Psoas muscle (tissue), 8 donors: ENCODE results near the gene FAM184A. TPM values are rescaled to one million over a fixed set of nuclear protein-coding genes. Genes with fewer than 3 reads are reported as not detected.

Experiments
- ATAC-seq, 4 donors: fragments of 200-7000 bp; cut with Tn5 transposase; one replicate each; pipeline ENCODE4 v1.9.1; 2020; ENCODE audit warnings: moderate library complexity in 3 of 4, mild to moderate bottlenecking in 2 of 4
- DNase-seq, 2 donors: peaks; one replicate each; pipeline ENCODE4 v3.0.0-alpha.2; 2020
- H3K27ac ChIP-seq: fragments of 200-600 bp; one replicate; pipeline ENCODE4 v1.8.0; 2022
- H3K27me3 ChIP-seq, 3 donors: fragments of 200-600 bp in 1 of 3; one replicate each; pipeline versions ENCODE4 v1.6.1 to v1.8.0; 2013 to 2022; ENCODE audit warnings: low read length in 2 of 3, mild to moderate bottlenecking in 2 of 3, moderate library complexity in 1 of 3; ENCODE audit not compliant: insufficient read depth in 3 of 3
- H3K36me3 ChIP-seq, 2 donors: fragments of 200-600 bp in 1 of 2; one replicate each; pipeline versions ENCODE4 v1.6.1 to v1.8.0; 2013 to 2022; ENCODE audit warnings: low read depth in 1 of 2, mild to moderate bottlenecking in 1 of 2, moderate library complexity in 1 of 2; ENCODE audit not compliant: insufficient read depth in 1 of 2
- H3K4me1 ChIP-seq: fragments of 200-600 bp; one replicate; pipeline ENCODE4 v1.8.0; 2022
- H3K4me3 ChIP-seq: fragments of 200-600 bp; one replicate; pipeline ENCODE4 v1.8.0; 2022; ENCODE audit warnings: mild to moderate bottlenecking
- H3K9me3 ChIP-seq: fragments of 200-600 bp; one replicate; pipeline ENCODE4 v1.8.0; 2022
- CTCF ChIP-seq: fragments of 200-600 bp; IDR thresholded peaks from one replicate; pipeline ENCODE4 v1.8.0; 2022; ENCODE audit warnings: antibody characterized with exemption
- WGBS, 3 donors: extraction: QIAGEN DNeasy Blood & Tissue Kit; methylation state at CpG; one replicate each; pipeline versions ENCODE4 v1.1.6 to v1.1.7; 2013; 5-methylcytosine and 5-hydroxymethylcytosine counted together
- intact Hi-C, 2 donors: fragments of 100-400 bp; cut with DNase I; formaldehyde crosslinking; loops; one replicate each; pipeline versions ENCODE4 v1.11.0 to v1.14.2; 2022
- polyA plus RNA-seq, 3 donors: library from polyadenylated mRNA; stranded (reverse); fragments of 200-250 nt; gene quantifications; one replicate each; pipeline ENCODE4 v1.2.3, GENCODE V29; 2013
- total RNA-seq, 4 donors: library from RNA; stranded (reverse); fragmentation: NEBNext Ultra II Directional in 2 of 4; extraction: Animal tissue kit (Norgen Biotek cat#: 25700) in 2 of 4; gene quantifications; one replicate each; pipeline versions ENCODE4 v1.2.1 to v1.2.4, GENCODE V29; 2021 to 2023
- donor health status: healthy with polysubstance abuse.
- donor health status: DM: no; HTN: no; CAD: no; lungs with moderate emphysema.
- donor health status: Bipolar disorder and iron deficiency.
- donor health status: healthy.
- donor health status: DM: yes; HTN: yes; CAD: no.
- donor health status: DM: no; HTN: no; CAD: no.
- donor health status: DM: no; HTN: no; CAD: no.
- donor health status: DM: yes; HTN: yes; CAD: no.

Gene FAM184A
- total and polyA plus RNA-seq, 7 donors, result 0.14 to 0.52 (median 0.39) TPM

DNA sequence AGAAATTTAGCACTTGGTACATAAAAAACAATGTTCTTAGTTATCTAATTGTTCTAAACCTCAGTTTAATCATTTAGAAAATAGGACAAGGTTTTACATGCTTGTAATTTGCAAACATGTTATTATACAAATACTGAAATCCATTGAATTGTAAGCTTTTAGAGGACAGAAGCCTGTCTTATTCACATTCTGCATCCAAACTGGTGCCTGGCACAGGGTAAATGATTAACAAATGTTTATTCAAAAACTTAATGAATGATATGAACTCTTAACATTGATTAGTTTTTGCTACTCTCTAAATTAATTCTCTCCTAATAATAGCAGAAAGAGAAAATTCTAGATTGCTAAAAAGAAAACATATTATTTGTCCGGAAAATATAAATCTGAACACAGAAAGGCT, 85.1 kb downstream of the FAM184A start:
- H3K4me3 ChIP-seq, result no peak overlapping the region
- 95 to 100% (median 97%) methylated on average over 1 of the region's 1 CpG for WGBS, 3 donors
- TF ChIP-seq CTCF, result no peak
- no peaks in the 10 kb centered on the region for H3K36me3 ChIP-seq
- no peak for DNase-seq
- H3K27ac ChIP-seq, result no peak overlapping the region
- no peaks in the 10 kb centered on the region for H3K27me3 ChIP-seq
- no peaks in the 10 kb centered on the region for H3K9me3 ChIP-seq
- H3K4me1 ChIP-seq, result no peaks in the 10 kb centered on the region
- ATAC-seq, result no peak
- intact Hi-C loops, result no loop called here

- H3K36me3 ChIP-seq, result no peaks in the 10 kb centered on the region
- no peak overlapping the region for H3K27ac ChIP-seq
- WGBS, 3 donors, result 90 to 97% (median 96%) methylated on average over 4 of the region's 4 CpGs
- TF ChIP-seq CTCF, result no peak
- intact Hi-C loops, result no loop called here
- ATAC-seq (no peak), DNase-seq (no peak)
- H3K27me3 ChIP-seq, result no peaks in the 10 kb centered on the region
- no peaks in the 10 kb centered on the region for H3K4me1 ChIP-seq
- no peaks in the 10 kb centered on the region for H3K9me3 ChIP-seq
- H3K4me3 ChIP-seq, result no peak overlapping the region
Observed at GRCh38 chr6:118992186-118992795, 86.2 kb downstream of the FAM184A start.

GRCh38 chr6:118986312-118986711, 92.2 kb downstream of the FAM184A start:
- Histone ChIP-seq H3K27ac (no peak overlapping the region), H3K4me1 (no peaks in the 10 kb centered on the region), H3K4me3 (no peak overlapping the region), H3K36me3 (no peaks in the 10 kb centered on the region), H3K27me3 (no peaks in the 10 kb centered on the region), H3K9me3 (no peaks in the 10 kb centered on the region)
- intact Hi-C loops, result no loop called here
- WGBS, 3 donors, result 91 to 100% (median 96%) methylated on average over 1 of the region's 1 CpG
- no peak for DNase-seq
- no peak for TF ChIP-seq CTCF
- ATAC-seq, result no peak

GRCh38 chr6:118985123-118985830, 93.2 kb downstream of the FAM184A start:
- no peak overlapping the region for H3K27ac ChIP-seq
- H3K4me1 ChIP-seq, result no peaks in the 10 kb centered on the region
- H3K36me3 ChIP-seq, result no peaks in the 10 kb centered on the region
- no peak for TF ChIP-seq CTCF
- no peak for ATAC-seq
- intact Hi-C loops, result no loop called here
- no peak for DNase-seq
- no peaks in the 10 kb centered on the region for H3K27me3 ChIP-seq
- no peaks in the 10 kb centered on the region for H3K9me3 ChIP-seq
- 45 to 54% (median 53%) methylated on average over 3 of the region's 3 CpGs for WGBS, 3 donors
- H3K4me3 ChIP-seq, result no peak overlapping the region
